Measurements from ENCODE around the gene SETD1B. TPM values are rescaled to one million over a fixed set of nuclear protein-coding genes. Genes with fewer than 3 reads are reported as not detected.

SETD1B gene
- total RNA-seq, 1 experiment from 2014 or later, result 40.4 TPM

DNA sequence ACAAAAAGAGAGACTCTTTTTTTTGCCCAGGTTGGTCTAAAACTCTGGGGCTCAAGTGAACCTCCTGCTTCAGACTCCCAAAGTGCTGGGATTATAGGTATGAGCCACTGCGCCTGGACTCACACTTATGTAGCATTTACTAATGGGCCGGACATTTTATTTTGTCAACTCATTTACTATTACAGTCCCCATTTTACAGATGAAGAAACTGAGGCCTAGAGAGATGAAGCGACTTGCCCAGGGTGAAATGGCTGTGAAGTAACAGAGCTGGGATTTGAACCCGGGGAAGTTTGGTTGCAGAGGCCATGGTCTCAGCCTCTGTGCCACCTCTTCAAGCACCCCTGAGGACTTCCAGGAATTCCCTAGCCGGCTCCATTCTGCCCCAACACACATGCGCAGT is 45.4 kb downstream of the SETD1B start:
- Mint-ChIP-seq H3K36me3 (ENCODE audit: insufficient read depth in 1 of 3, low read depth in 3 of 3) (no peaks in the 10 kb centered on the region), H3K27ac (no peak overlapping the region), H3K9me3 (no peaks in the 10 kb centered on the region), H3K4me1 (no peaks in the 10 kb centered on the region), H3K4me3 (no peak overlapping the region), H3K27me3 (ENCODE audit: low read depth) (no peaks in the 10 kb centered on the region)
- Histone ChIP-seq H2AK5ac (ENCODE audit: insufficient read length, low read length) (no peak overlapping the region), H2BK5ac (ENCODE audit: insufficient read length, low read length) (no peak overlapping the region), H2BK12ac (ENCODE audit: insufficient read length, low read depth, low read length) (no peak overlapping the region), H2BK15ac (ENCODE audit: low read depth, low read length) (no peak overlapping the region), H3K18ac (ENCODE audit: insufficient read length, low read depth, low read length) (no peak overlapping the region), H4K91ac (ENCODE audit: insufficient read length, low read depth, low read length) (no peak overlapping the region), H3T11ph (ENCODE audit: low read length) (no peak overlapping the region), H3K27ac (ENCODE audit: insufficient read length, low read depth, low read length) (no peak overlapping the region), H4K5ac (ENCODE audit: insufficient read length, low read depth, low read length) (no peak overlapping the region), H3K23me2 (ENCODE audit: insufficient read length, low read depth, low read length, poor library complexity, severe bottlenecking) (no peaks in the 10 kb centered on the region), H3K23ac (ENCODE audit: insufficient read length, low read depth, low read length) (no peak overlapping the region), H3K4me2 (ENCODE audit: insufficient read depth, insufficient read length, low read length) (no peak overlapping the region), H3K4me1 (ENCODE audit: insufficient read depth, low read length) (no peaks in the 10 kb centered on the region), H3K9ac (ENCODE audit: extremely low read depth, insufficient read length, low read length) (no peak overlapping the region), H3K4ac (ENCODE audit: low read depth, low read length) (no peak overlapping the region), H3K9me3 (ENCODE audit: control insufficient read depth, low read depth, low read length) (no peaks in the 10 kb centered on the region), H3K56ac (ENCODE audit: insufficient read length, low read depth, low read length) (no peak overlapping the region), H4K8ac (replicated peaks; ENCODE audit: insufficient read length, low read depth, low read length) (no peak overlapping the region), H2BK20ac (ENCODE audit: low read depth, low read length, poor library complexity, severe bottlenecking) (no peak overlapping the region), H2AFZ (ENCODE audit: low read length) (no peak overlapping the region), H4K20me1 (ENCODE audit: control insufficient read depth, insufficient read depth, insufficient read length) (no peaks in the 10 kb centered on the region), H2BK120ac (ENCODE audit: low read depth, low read length, poor library complexity, severe bottlenecking) (no peak overlapping the region), H3K27me3 (ENCODE audit: insufficient read depth, low read length) (no peaks in the 10 kb centered on the region), H3K79me1 (ENCODE audit: insufficient read depth, low read depth, low read length, poor library complexity, severe bottlenecking) (no peaks in the 10 kb centered on the region), H3K14ac (ENCODE audit: insufficient read depth, low read length) (no peak overlapping the region), H3K79me2 (ENCODE audit: insufficient read depth, low read length) (no peaks in the 10 kb centered on the region)
- DNase-seq, result no peak
- TF ChIP-seq, protein P1, sequence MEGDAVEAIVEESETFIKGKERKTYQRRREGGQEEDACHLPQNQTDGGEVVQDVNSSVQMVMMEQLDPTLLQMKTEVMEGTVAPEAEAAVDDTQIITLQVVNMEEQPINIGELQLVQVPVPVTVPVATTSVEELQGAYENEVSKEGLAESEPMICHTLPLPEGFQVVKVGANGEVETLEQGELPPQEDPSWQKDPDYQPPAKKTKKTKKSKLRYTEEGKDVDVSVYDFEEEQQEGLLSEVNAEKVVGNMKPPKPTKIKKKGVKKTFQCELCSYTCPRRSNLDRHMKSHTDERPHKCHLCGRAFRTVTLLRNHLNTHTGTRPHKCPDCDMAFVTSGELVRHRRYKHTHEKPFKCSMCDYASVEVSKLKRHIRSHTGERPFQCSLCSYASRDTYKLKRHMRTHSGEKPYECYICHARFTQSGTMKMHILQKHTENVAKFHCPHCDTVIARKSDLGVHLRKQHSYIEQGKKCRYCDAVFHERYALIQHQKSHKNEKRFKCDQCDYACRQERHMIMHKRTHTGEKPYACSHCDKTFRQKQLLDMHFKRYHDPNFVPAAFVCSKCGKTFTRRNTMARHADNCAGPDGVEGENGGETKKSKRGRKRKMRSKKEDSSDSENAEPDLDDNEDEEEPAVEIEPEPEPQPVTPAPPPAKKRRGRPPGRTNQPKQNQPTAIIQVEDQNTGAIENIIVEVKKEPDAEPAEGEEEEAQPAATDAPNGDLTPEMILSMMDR (conservative IDR thresholded peaks at IDR 0.05), result no peak
- WGBS (ENCODE audit: extremely low coverage, insufficient read length, low lambda C conversion rate), result no CpG with 5 or more reads among the region's 6 CpGs

Data from H9 (cell line).